ENCODE measurements around the gene PPP2R3A.

PPP2R3A gene

GRCh38 chr3:135982404-135982761 is 16.9 kb downstream of the PPP2R3A start:
- H3K4me1 ChIP-seq = 0 out of 20 replicates have a peak, but pooled peaks cover 0 to 7% (median 0%) of the 10 kb centered on the region in 10 experiments
- H3K36me3 ChIP-seq = no peaks in the 10 kb centered on the region
- H3K27me3 ChIP-seq = no peaks in the 10 kb centered on the region
- peaks cover 0 to 13% (median 8%) of the 10 kb centered on the region in 11 experiments; a peak in 9 of 22 replicates for H3K9me3 ChIP-seq (replicated peaks in 1 of 11)
- no peak for TF ChIP-seq Cebpa-rat (IDR thresholded peaks at IDR 0.05)
- no peaks in the 10 kb centered on the region for H4K20me1 ChIP-seq
- H3K4me2 ChIP-seq = no peak overlapping the region
- no peak overlapping the region for H3K9ac ChIP-seq
- no peak overlapping the region for H3K27ac ChIP-seq
- H3K4me3 ChIP-seq = no peak overlapping the region

GRCh38 chr3:135982922-135983581 is 17.5 kb downstream of the PPP2R3A start:
- Histone ChIP-seq H3K4me2 (no peak overlapping the region), H4K20me1 (no peaks in the 10 kb centered on the region), H3K9ac (no peak overlapping the region), H3K27ac (no peak overlapping the region), H3K36me3 (no peaks in the 10 kb centered on the region), H3K27me3 (no peaks in the 10 kb centered on the region), H3K9me3 (replicated peaks in 1 of 11) (peaks cover 0 to 13% (median 8%) of the 10 kb centered on the region in 11 experiments; a peak in 9 of 22 replicates), H3K4me3 (no peak overlapping the region), H3K4me1 (0 out of 20 replicates have a peak, but pooled peaks cover 0 to 7% (median 0%) of the 10 kb centered on the region in 10 experiments)
- TF ChIP-seq Cebpa-rat (IDR thresholded peaks at IDR 0.05) = no peak

- Histone ChIP-seq H4K20me1 (no peaks in the 10 kb centered on the region), H3K9ac (no peak overlapping the region), H3K9me3 (replicated peaks in 1 of 11) (peaks cover 0 to 13% (median 8%) of the 10 kb centered on the region in 11 experiments; a peak in 9 of 22 replicates), H3K27ac (no peak overlapping the region), H3K36me3 (no peaks in the 10 kb centered on the region), H3K4me3 (no peak overlapping the region), H3K4me1 (peaks cover 4 to 16% (median 13%) of the 10 kb centered on the region in 10 experiments; a peak in 18 of 20 replicates), H3K4me2 (no peak overlapping the region), H3K27me3 (no peaks in the 10 kb centered on the region)
- no peak for TF ChIP-seq Cebpa-rat (IDR thresholded peaks at IDR 0.05)
Measured at GRCh38 chr3:135987661-135988060, 22.1 kb downstream of the PPP2R3A start.

- H3K4me2 ChIP-seq = no peak overlapping the region
- TF ChIP-seq Cebpa-rat (IDR thresholded peaks at IDR 0.05) = no peak
Measured at GRCh38 chr3:135989242-135989641, 23.7 kb downstream of the PPP2R3A start.

GRCh38 chr3:135990903-135991302 is 25.4 kb downstream of the PPP2R3A start:
- H4K20me1 ChIP-seq = no peaks in the 10 kb centered on the region
- H3K36me3 ChIP-seq = no peaks in the 10 kb centered on the region
- H3K9me3 ChIP-seq (replicated peaks in 1 of 11) = no peaks in the 10 kb centered on the region
- no peak overlapping the region for H3K4me2 ChIP-seq
- H3K4me1 ChIP-seq = peaks cover 4 to 16% (median 13%) of the 10 kb centered on the region in 10 experiments; a peak in 18 of 20 replicates
- H3K27ac ChIP-seq = no peak overlapping the region
- H3K4me3 ChIP-seq = no peak overlapping the region
- TF ChIP-seq Cebpa-rat (IDR thresholded peaks at IDR 0.05) = no peak
- no peak overlapping the region for H3K9ac ChIP-seq
- H3K27me3 ChIP-seq = no peaks in the 10 kb centered on the region

More at GRCh38 chr3:135989242-135989641, 23.7 kb downstream of the PPP2R3A start:
- Histone ChIP-seq H3K36me3 (no peaks in the 10 kb centered on the region), H3K4me3 (no peak overlapping the region), H3K4me1 (peaks cover 4 to 16% (median 13%) of the 10 kb centered on the region in 10 experiments; a peak in 18 of 20 replicates), H3K27ac (no peak overlapping the region), H3K9ac (no peak overlapping the region), H3K27me3 (no peaks in the 10 kb centered on the region), H4K20me1 (no peaks in the 10 kb centered on the region), H3K9me3 (replicated peaks in 1 of 11) (peaks cover 0 to 11% (median 8%) of the 10 kb centered on the region in 11 experiments; a peak in 9 of 22 replicates)

- no peak overlapping the region for H3K4me3 ChIP-seq
Measured at GRCh38 chr3:135991621-135992020, 26.1 kb downstream of the PPP2R3A start.

GRCh38 chr3:135992072-135992471 is 26.5 kb downstream of the PPP2R3A start:
- Histone ChIP-seq H3K4me3 (no peak overlapping the region), H3K4me2 (peak overlapping the region in 5 of 11 experiments; percentile 5 to 47 (median 35); a peak in 6 of 22 replicates), H3K9ac (no peak overlapping the region), H3K27me3 (no peaks in the 10 kb centered on the region), H3K4me1 (peaks cover 4 to 14% (median 11%) of the 10 kb centered on the region in 10 experiments; a peak in 18 of 20 replicates), H3K9me3 (replicated peaks in 1 of 11) (no peaks in the 10 kb centered on the region), H3K27ac (no peak overlapping the region), H4K20me1 (no peaks in the 10 kb centered on the region), H3K36me3 (no peaks in the 10 kb centered on the region)
- no peak for TF ChIP-seq Cebpa-rat (IDR thresholded peaks at IDR 0.05)

More at GRCh38 chr3:135991621-135992020, 26.1 kb downstream of the PPP2R3A start:
- Histone ChIP-seq H3K4me2 (peak overlapping the region in 10 of 11 experiments; percentile 8 to 47 (median 37); a peak in 15 of 22 replicates), H3K36me3 (no peaks in the 10 kb centered on the region), H4K20me1 (no peaks in the 10 kb centered on the region), H3K9me3 (replicated peaks in 1 of 11) (no peaks in the 10 kb centered on the region), H3K4me1 (peaks cover 4 to 14% (median 11%) of the 10 kb centered on the region in 10 experiments; a peak in 18 of 20 replicates), H3K27me3 (no peaks in the 10 kb centered on the region), H3K27ac (no peak overlapping the region), H3K9ac (no peak overlapping the region)
- no peak for TF ChIP-seq Cebpa-rat (IDR thresholded peaks at IDR 0.05)

- H3K27ac ChIP-seq = no peak overlapping the region
- no peak overlapping the region for H3K4me2 ChIP-seq
- H3K4me1 ChIP-seq = peaks cover 4 to 14% (median 11%) of the 10 kb centered on the region in 10 experiments; a peak in 18 of 20 replicates
- no peaks in the 10 kb centered on the region for H3K9me3 ChIP-seq (replicated peaks in 1 of 11)
- no peak overlapping the region for H3K9ac ChIP-seq
- TF ChIP-seq Cebpa-rat (IDR thresholded peaks at IDR 0.05) = no peak
- H3K4me3 ChIP-seq = no peak overlapping the region
- H3K27me3 ChIP-seq = no peaks in the 10 kb centered on the region
- H3K36me3 ChIP-seq = no peaks in the 10 kb centered on the region
- H4K20me1 ChIP-seq = no peaks in the 10 kb centered on the region
Measured at GRCh38 chr3:135994708-135995337, 29.3 kb downstream of the PPP2R3A start.

GRCh38 chr3:135995766-135996165 is 30.2 kb downstream of the PPP2R3A start:
- no peak for TF ChIP-seq Cebpa-rat (IDR thresholded peaks at IDR 0.05)
- Histone ChIP-seq H3K4me1 (peaks cover 4 to 14% (median 11%) of the 10 kb centered on the region in 10 experiments; a peak in 18 of 20 replicates), H3K36me3 (no peaks in the 10 kb centered on the region), H3K27ac (no peak overlapping the region), H3K9ac (no peak overlapping the region), H3K27me3 (no peaks in the 10 kb centered on the region), H3K9me3 (replicated peaks in 1 of 11) (no peaks in the 10 kb centered on the region), H3K4me2 (no peak overlapping the region), H3K4me3 (no peak overlapping the region), H4K20me1 (no peaks in the 10 kb centered on the region)

All from BLaER1 treated with 17β-estradiol and CSF1 and Interleukin-3, amounts not matched to agents 10 nM and 100 nM (cell line).